Erythroblast (primary cell): ENCODE measurements around the gene JAZF1.

Experiments used
- DNase-seq, 2 experiments: peaks; one replicate each; lab custom pipeline; 2025; lab: John Stamatoyannopoulos, UW
- GATA1 ChIP-seq: IDR thresholded peaks from 2 replicates; pipeline ENCODE4 v1.6.1; 2011; ENCODE audit warnings: low read depth, mild to moderate bottlenecking, control low read depth, low read length, moderate library complexity
- POLR2A ChIP-seq: IDR thresholded peaks from 2 replicates; pipeline ENCODE4 v1.6.1; 2011; ENCODE audit warnings: mild to moderate bottlenecking, low read length

JAZF1 gene

DNA sequence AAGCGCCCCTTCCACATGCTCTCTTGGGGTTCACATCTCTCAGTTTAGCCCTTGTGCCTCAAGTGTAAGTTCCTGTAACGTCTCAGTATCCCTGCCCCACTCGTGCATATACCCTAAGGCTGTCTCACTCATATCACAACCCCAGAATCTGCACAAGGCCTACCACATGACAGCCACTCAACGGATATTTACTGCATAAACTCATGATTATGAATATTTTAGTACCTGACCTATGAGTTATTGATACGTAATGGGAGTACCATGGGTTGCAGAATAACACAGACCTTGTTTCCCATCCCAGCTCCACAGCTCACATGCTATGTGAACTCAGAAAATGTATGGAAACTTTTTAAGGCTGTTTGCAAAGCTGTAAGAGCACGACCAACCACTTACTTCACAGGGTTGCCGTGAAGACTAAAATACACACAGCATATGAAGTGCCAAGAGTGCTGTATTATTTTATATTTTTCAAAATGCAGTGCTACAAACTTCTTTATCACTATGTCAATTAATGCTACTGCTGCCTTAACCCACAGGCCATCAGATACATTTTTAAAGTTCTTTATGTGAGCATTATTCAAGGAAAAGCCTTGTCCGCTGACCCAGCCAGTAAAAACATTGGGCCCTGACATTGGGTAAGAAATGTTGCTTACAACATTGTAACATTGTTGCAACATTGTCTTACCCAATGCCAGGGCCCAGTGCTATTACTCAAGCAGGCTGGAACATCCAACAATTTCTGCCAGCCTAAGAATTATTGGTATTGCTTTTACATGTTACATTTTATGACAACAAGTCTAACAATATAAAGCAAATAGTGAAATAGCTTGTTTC is 97.2 kb downstream of the JAZF1 start:
- TF ChIP-seq POLR2A: no peak
- TF ChIP-seq GATA1: no peak
- DNase-seq: no peak

GRCh38 chr7:28082071-28082470 is 98.5 kb downstream of the JAZF1 start:
- no peak for DNase-seq
- TF ChIP-seq POLR2A (no peak), GATA1 (no peak)

GRCh38 chr7:28081016-28081415 is 99.6 kb downstream of the JAZF1 start:
- DNase-seq: no peak
- TF ChIP-seq GATA1 (no peak), POLR2A (no peak)

DNA sequence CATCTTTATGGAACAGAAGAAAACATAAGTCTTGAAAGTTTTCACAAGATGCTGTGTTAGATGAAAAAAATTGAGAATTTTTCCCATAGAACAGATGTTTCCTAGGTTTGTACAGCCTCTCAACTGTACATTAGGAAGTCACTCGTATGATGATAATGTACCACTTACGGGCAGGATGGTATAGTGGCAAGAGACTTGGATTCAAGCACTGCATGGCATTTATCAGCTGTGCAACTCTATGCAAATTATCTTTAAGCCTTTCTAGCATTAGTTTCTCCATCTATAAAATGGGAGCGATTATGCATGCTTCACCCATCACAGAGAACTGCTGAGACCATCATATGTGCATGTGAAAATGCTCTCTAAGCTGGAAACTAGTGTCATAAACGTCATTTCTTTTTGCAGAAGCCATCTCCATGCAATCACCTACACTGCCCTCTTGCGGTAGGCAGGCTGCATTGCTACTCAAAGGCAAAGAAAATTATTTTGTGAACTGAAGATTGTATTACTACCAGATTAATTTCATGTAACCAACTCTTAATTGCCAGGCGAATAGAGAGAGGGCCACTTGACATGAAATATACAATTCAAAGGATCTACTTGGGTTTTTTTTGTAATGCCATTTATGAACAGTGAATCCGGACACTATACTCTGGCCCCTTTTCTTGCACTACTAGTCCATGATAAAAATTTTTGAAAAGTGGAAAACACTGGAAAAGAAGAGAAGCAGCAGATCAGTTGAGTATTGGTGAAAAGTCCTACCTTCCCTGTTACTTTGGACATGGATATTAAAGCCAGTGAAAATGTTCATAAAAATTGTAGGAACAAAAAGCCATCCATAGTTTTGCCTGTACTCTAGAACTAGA is 102.3 kb downstream of the JAZF1 start:
- DNase-seq: peak; percentile 48 to 72
- TF ChIP-seq POLR2A: no peak
- no peak for TF ChIP-seq GATA1

- DNase-seq: no peak
- no peak for TF ChIP-seq GATA1
- no peak for TF ChIP-seq POLR2A
These were observed 103.0 kb downstream of the JAZF1 start for GRCh38 chr7:28077616-28078015.

DNA sequence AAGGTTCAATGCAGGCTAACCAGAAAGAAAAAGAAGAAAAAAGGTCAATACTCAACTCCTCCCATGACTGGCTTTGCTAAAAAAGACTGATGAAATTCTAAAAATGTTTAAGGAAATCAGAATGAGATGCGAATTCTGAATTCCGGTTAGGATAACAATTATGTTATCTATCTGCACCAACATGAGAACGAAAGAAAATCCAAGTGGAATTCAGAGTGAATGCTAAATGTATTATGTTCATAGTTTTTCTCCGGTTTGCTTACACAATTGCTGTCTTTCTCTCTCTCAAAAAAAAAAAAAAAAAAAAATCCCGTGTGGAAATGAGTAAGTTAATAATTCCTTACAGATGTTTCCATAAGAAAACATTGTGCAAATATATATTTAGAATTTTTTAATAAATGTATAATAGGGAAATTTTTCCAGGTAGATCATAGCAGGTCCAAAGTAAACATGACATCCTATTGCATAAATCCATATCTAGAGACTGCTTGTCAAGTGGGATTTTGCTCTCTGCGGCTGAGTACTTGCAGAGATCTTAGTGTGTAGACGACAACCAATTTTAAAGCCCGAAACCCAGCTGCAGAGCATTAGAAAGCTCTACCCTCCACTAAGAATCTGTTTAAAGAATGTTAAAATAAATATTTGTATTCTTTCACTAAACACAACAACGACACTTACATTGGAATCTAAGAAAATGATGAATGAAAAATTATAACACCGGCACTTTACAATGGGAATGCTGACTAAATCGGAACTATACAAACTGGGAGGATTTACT is 104.0 kb downstream of the JAZF1 start:
- TF ChIP-seq GATA1: no peak
- no peak for TF ChIP-seq POLR2A
- no peak for DNase-seq

DNA sequence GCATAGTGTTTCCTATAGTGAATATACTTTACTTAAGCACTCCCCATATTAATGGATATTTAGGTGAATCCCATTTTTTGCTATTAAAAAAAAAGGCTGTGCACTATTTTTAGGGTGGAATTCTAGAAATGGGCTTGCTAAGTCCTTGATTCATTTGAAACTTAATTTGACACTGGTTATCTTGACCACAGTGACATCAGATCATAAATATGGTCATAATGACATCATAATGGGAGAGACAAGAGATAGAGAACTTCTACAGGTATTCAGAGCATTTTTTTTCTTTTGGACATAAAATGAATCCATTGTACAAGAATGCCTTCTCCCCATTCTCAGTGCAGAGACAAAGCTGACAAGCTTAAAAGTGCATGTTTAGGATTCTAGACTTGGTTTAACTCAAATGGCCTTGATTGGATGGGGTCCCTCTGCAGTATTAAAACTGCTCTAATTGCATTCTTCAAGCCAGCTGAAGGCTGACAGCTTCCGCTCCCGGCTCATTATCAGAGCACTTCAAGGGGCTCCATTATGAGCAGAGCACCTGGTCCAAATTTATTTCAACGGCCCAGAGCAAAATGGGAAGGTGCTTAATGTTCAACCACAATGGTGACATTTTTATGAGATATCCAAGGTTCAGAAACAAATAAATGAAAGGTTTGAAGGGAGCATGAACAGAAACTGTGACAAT is 104.8 kb downstream of the JAZF1 start:
- TF ChIP-seq GATA1: no peak
- TF ChIP-seq POLR2A: no peak
- DNase-seq: no peak

- DNase-seq: no peak
- TF ChIP-seq POLR2A (no peak), GATA1 (no peak)
These were observed 107.6 kb downstream of the JAZF1 start for GRCh38 chr7:28072876-28073514.

GRCh38 chr7:28071570-28071969 is 109.0 kb downstream of the JAZF1 start:
- TF ChIP-seq GATA1: no peak
- no peak for TF ChIP-seq POLR2A
- DNase-seq: no peak

DNA sequence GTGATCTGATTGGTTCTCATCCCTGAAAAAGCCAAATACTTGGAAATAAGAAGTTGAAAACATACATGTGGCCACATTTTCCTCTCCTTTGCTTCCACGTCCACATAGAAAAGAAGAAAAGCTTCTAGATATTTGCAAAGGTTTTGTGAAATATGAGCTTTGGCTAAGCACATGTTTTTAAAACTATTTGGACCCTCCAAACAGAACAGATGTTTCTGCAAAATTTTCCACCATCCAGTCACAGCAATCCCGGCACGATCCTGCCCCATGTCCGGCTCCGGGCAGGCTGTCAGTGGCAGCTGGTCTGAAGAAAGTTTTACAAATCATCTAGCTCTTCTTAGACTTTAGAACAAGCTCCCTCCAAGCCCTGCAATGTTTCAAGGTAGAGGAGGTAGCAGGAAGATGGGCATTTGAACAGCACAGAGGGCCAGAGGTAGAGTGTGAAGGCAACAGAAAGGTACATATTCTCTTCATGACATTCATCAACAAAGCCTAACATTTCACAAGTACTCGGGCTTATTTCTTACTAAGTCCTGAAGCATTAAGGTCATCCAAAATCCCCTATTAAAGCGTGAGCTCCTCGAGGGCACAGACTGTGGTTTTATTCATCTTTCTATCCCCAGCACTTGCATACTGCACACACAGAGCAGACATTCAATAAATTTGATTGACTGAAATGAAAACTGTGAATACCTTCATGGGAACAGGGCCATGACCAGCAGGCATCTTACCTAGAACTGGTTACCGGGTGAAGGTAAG is 110.1 kb downstream of the JAZF1 start:
- DNase-seq: no peak
- no peak for TF ChIP-seq GATA1
- TF ChIP-seq POLR2A: no peak

DNA sequence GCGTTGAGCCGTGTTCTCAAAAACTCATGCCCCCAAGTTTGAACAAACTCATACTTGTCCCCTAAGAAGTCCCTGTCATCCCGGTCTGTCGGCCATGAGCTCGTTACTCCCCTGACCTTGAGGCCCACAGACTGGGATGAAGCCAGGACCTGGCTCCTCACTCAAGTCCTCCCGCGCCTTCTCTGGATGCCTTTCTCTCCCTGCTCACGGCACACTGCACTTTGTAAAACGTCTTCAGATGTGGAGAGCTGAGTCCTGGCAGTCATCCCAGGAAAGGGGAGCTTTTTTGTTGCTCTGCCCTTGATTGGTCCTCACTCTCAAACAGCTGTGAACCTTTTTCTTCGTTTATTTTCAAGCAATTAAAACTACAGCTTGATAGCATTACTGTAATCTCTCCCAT is 110.8 kb downstream of the JAZF1 start:
- no peak for TF ChIP-seq POLR2A
- no peak for TF ChIP-seq GATA1
- no peak for DNase-seq

DNA sequence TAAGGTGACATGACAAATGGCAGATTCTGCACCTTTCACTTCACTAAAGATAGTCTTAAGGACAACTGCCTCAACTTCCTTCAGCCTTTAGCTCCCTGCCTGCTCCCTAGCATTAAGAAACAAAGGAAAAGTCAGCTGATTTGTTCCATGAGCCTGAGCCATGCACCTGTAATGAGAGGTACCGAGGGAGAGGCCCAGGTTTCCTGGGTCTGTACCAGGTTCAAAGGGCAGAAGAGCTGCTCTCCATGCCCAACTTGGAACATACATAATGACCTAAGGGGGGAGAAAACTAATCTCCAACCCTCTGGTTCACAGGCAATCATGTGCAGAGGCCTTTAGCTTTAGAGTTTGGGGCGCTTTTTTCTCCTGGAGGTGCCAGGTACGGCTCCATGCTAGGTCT is 111.2 kb downstream of the JAZF1 start:
- DNase-seq: no peak
- TF ChIP-seq GATA1 (no peak), POLR2A (no peak)
